HG02970 (cell line): ENCODE measurements around the gene BAZ1B.
"Not testable (repeated sequence)": the region's sequence is repeated elsewhere in the genome, so short reads cannot be mapped to it uniquely, and the experiment has no call there.

Experiments
- ATAC-seq: cut with Tn5 transposase; IDR thresholded peaks from one replicate; pipeline ENCODE4 v1.9.1; 2021; ENCODE audit warnings: mild to moderate bottlenecking, moderate library complexity, moderate number of reproducible peaks; ENCODE audit not compliant: unreplicated experiment, low FRiP score

The BAZ1B gene

GRCh38 chr7:73504920-73505319, 17.2 kb downstream of the BAZ1B start:
- ATAC-seq: no peak

- no peak for ATAC-seq
Measured at GRCh38 chr7:73504017-73504416, 18.1 kb downstream of the BAZ1B start.

- ATAC-seq: no peak
Measured at GRCh38 chr7:73503229-73503628, 18.9 kb downstream of the BAZ1B start.

GRCh38 chr7:73496626-73497025, 25.5 kb downstream of the BAZ1B start:
- no peak for ATAC-seq

GRCh38 chr7:73495507-73495906, 26.6 kb downstream of the BAZ1B start:
- ATAC-seq: not testable (repeated sequence)

- ATAC-seq: no peak
Measured at GRCh38 chr7:73489976-73490375, 32.1 kb downstream of the BAZ1B start.

GRCh38 chr7:73487486-73487885, 34.6 kb downstream of the BAZ1B start:
- ATAC-seq: no peak

- no peak for ATAC-seq
Measured at GRCh38 chr7:73483171-73483570, 38.9 kb downstream of the BAZ1B start.

- ATAC-seq: no peak
Measured at GRCh38 chr7:73482746-73483145, 39.3 kb downstream of the BAZ1B start.

- not testable (repeated sequence) for ATAC-seq
Measured at GRCh38 chr7:73481521-73481920, 40.6 kb downstream of the BAZ1B start.

- ATAC-seq: no peak
Measured at GRCh38 chr7:73478549-73478948, 43.5 kb downstream of the BAZ1B start.

GRCh38 chr7:73477376-73477775, 44.7 kb downstream of the BAZ1B start:
- no peak for ATAC-seq

GRCh38 chr7:73470208-73470607, 51.9 kb downstream of the BAZ1B start:
- ATAC-seq: no peak

- ATAC-seq: not testable (repeated sequence)
Measured at GRCh38 chr7:73467046-73467445, 55.0 kb downstream of the BAZ1B start.

- no peak for ATAC-seq
Measured at GRCh38 chr7:73466112-73466511, 56.0 kb downstream of the BAZ1B start.

- ATAC-seq: no peak
Measured at GRCh38 chr7:73463966-73464365, 58.1 kb downstream of the BAZ1B start.

GRCh38 chr7:73463260-73463659, 58.8 kb downstream of the BAZ1B start:
- no peak for ATAC-seq

- ATAC-seq: no peak
Measured at GRCh38 chr7:73461782-73462285, 60.3 kb downstream of the BAZ1B start.

GRCh38 chr7:73454424-73454823, 67.7 kb downstream of the BAZ1B start:
- ATAC-seq: no peak

- ATAC-seq: no peak
Measured at GRCh38 chr7:73452999-73453635, 69.0 kb downstream of the BAZ1B start.

GRCh38 chr7:73451780-73452398, 70.2 kb downstream of the BAZ1B start:
- ATAC-seq: no peak

GRCh38 chr7:73449422-73449821, 72.7 kb downstream of the BAZ1B start:
- ATAC-seq: no peak
